ENCODE data around the gene NXT2.

The NXT2 gene

GRCh38 chrX:109536439-109537323, at the start of gene NXT2:
Gene NXT2, plus strand, starts transcription at chrX:109536844. Its CDS starts 163 bp downstream, at chrX:109537007.
- peak; percentile 76 for DNase-seq (ENCODE audit: low read depth)
- TF ChIP-seq CTCF (IDR thresholded peaks at IDR 0.05; ENCODE audit: control insufficient read depth, extremely low read depth, insufficient read depth) = no peak
- H3K4me3 ChIP-seq (ENCODE audit: low read depth, low read length) = peak within 1 kb of the TSS; percentile 65

GRCh38 chrX:109487640-109488039, 49.0 kb upstream of the NXT2 start:
- no peak for DNase-seq (ENCODE audit: low read depth)
- H3K4me3 ChIP-seq (ENCODE audit: low read depth, low read length) = no peak overlapping the region
- no peak for TF ChIP-seq CTCF (IDR thresholded peaks at IDR 0.05; ENCODE audit: control insufficient read depth, extremely low read depth, insufficient read depth)

GRCh38 chrX:109489174-109489573, 47.5 kb upstream of the NXT2 start:
- no peak overlapping the region for H3K4me3 ChIP-seq (ENCODE audit: low read depth, low read length)
- TF ChIP-seq CTCF (IDR thresholded peaks at IDR 0.05; ENCODE audit: control insufficient read depth, extremely low read depth, insufficient read depth) = no peak
- no peak for DNase-seq (ENCODE audit: low read depth)

- H3K4me3 ChIP-seq (ENCODE audit: low read depth, low read length) = no peak overlapping the region
- TF ChIP-seq CTCF (IDR thresholded peaks at IDR 0.05; ENCODE audit: control insufficient read depth, extremely low read depth, insufficient read depth) = no peak
- DNase-seq (ENCODE audit: low read depth) = no peak
These were observed 38.2 kb upstream of the NXT2 start for GRCh38 chrX:109498434-109498833.

GRCh38 chrX:109501176-109501575, 35.5 kb upstream of the NXT2 start:
- no peak for TF ChIP-seq CTCF (IDR thresholded peaks at IDR 0.05; ENCODE audit: control insufficient read depth, extremely low read depth, insufficient read depth)
- no peak for DNase-seq (ENCODE audit: low read depth)
- H3K4me3 ChIP-seq (ENCODE audit: low read depth, low read length) = no peak overlapping the region

GRCh38 chrX:109508915-109509314, 27.7 kb upstream of the NXT2 start:
- H3K4me3 ChIP-seq (ENCODE audit: low read depth, low read length) = no peak overlapping the region
- no peak for DNase-seq (ENCODE audit: low read depth)
- no peak for TF ChIP-seq CTCF (IDR thresholded peaks at IDR 0.05; ENCODE audit: control insufficient read depth, extremely low read depth, insufficient read depth)

GRCh38 chrX:109511113-109511512, 25.5 kb upstream of the NXT2 start:
- no peak overlapping the region for H3K4me3 ChIP-seq (ENCODE audit: low read depth, low read length)
- no peak for DNase-seq (ENCODE audit: low read depth)
- TF ChIP-seq CTCF (IDR thresholded peaks at IDR 0.05; ENCODE audit: control insufficient read depth, extremely low read depth, insufficient read depth) = no peak
